IPS-NIHi7 (cell line): ENCODE results near the gene EME2.
A peak's percentile ranks its signal among the peaks of the same experiment; 100 is the strongest.

Experiments used
- DNase-seq: peaks from one replicate; pipeline ENCODE4 v3.0.0; 2012; ENCODE audit warnings: mixed read lengths; ENCODE audit errors: extremely low spot score

Gene EME2

DNA sequence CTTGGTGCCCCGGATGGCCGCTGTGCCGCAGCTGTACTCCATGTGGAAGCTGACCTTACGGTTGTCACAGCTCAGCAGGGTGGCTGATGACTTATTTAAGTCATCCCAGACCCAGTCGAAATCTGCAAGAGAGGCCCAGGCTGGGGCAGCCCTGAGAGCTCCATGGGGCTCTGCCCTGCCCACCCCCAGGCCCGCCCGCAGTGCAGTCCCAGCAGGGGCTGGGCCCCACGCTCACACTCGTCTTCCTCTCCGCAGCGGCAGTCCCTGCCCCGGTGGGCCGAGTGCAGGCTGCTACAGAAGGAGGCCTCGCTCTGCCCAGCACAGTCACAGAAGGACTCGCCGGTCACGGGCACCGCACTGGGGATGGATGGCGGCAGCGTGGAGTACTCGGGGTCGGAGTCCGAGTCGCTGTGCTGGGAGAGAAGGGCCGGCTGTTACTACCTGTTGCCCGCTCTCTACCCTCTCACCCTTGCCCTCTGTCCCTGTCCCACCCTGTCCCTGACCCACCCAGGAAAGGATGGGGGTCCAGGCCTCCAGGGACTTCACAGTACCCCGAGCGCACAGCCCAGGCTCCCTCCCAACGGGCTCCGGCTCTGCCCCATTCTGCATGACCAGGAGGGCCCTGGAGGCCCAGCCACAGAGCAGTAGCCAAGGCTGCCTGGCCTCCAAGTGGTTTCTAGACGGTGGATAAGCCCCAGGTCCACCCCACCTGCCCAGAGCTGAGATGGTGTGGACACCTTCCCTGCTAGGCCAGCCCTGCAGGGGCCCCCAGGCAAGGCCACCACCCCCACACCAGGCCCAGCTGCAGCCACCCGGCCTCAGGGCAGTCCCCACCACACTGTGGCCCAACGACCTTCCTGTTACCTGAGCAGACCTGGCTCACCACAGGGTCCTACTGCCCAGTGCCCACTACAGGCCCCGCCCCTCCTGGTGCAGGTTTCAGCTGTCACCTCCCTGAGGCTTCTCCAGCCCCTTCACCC is 5.9 kb downstream of the EME2 start:
- no peak for DNase-seq

DNA sequence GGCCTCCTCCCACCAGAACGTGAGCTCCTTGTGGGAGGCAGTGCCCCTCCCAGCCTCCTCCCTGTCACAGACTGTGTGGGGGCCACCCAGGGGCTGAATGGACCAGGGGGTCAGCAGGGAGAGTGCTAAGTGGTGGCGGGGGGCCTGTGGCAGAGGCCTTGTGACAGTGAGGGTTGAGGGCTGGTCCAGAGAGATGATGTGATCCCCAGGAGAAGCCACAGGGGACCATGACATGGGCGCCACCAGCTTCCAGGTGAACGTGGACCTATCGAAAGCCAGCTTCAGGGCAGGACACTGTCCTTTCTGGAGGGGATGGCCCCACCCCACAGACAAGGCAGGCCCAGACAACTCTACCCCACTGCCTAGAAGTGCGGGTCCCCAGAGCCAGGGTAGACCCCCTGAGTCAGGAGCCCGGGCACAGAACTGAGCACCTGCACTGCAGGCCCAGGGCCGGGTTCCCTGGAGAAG is 6.7 kb downstream of the EME2 start:
- no peak for DNase-seq

DNA sequence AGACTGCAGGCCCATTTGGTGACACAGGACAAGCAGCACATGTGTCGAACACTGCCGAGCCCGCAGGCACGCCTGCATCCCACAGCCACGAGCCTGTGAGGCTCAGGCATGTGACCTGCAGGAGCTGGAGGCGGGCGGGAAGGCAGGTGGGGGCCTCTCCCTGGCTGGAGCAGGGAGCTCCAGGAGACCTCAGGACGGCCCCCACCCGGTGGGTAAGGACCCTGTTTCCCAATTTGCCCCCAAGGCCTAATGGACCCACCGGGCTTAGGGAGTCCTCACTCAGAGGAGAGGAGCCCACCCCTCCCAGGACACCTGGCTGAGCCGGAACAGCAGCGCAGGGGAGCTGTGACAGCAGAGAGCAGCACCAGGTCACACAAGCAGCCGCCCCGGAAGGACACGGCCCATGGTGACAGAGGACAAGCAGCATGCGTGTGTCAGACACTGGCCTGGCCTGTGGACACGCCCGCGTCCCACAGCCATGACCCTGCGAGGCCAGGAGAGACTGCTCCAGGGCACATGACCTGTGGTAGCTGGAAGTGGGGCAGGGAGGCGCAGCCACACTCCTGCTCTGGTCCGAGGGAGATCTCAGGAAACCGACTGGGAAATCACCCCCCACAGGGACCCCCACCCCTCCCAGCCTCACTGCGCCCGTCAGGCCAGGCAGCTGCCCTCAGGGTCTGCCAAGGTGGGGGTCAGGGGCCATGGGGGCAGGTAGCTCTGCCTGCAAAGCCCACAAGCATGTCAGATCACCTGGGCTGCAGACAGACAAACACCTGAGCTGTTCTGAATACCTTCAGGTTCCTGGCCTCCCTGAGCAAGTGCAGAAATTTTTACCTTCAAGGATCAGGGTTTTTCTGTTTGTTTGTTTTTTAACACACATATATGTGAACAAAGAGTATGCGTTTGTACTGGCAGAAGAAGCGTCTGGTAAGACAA is 7.4 kb downstream of the EME2 start:
- no peak for DNase-seq

DNA sequence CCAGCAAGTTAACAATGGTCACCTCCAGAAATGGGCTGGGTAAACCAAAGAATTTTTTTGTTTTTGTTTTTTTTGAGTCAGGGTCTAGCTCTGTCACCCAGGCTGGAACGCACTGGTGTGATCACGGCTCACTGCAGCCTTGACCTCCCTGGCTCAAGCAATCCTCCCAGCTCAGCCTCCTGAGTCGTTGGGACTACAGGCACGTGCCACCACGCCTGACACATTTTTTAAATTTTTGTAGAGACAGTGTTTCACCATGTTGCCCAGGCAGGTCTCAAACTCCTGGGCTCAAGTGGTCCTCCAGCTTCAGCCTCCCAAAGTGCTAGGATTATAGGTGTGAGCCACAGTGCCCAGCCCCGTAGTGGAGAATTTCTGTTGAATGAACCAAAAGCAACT is 8.1 kb downstream of the EME2 start:
- no peak for DNase-seq

DNA sequence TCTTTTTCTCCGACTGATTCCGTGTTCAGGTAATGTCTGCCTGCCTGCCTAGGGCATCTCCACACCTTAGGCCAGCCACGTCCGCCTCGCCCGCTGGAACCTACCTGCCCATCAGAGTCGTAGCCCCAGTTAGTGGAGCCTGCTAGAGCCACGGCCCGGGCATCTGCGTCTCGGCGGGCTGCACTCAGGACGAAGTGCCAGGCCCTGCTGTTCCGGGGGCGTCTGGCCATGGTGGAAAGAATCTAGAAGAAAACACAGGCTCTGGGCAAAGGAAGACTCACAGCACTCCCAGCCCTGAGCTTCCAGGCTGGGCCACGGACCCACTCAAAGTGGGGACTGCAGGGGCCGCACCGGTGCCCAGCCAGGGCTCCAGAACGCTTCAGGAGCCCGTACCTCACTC is 8.6 kb downstream of the EME2 start:
- DNase-seq, result no peak

DNA sequence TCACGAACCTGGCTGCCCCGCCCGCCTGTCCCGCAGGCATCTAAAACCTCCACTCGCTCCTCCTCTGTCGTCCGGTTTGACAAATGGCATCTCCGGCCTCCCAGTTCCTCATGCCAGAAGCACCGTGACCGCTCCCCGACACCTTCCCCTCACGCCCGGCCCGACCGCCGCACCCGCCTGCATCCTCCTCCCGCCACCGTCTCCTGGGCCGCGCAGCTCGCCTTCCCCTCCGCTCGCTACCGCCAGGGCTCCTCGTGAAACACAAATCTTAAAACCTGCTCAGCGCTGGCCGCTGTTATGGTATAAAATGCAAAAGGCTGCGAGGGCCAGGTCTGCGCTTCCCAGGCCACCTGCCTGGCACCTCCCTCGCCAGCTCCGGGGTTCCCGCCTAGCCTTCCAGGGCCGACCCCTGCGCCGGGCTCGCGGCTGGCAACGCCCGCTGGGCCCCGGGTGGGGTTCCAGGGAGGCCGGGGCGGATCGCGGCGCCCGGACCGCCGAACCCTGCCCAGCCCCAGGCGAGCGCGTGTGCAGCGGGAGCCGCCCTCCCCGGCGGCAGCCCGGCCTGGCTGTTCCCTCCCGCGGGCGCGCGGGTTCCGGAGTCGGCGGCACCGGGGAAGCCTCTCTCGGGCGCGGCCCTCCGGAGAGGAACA is 9.3 kb downstream of the EME2 start:
- DNase-seq, result no peak

DNA sequence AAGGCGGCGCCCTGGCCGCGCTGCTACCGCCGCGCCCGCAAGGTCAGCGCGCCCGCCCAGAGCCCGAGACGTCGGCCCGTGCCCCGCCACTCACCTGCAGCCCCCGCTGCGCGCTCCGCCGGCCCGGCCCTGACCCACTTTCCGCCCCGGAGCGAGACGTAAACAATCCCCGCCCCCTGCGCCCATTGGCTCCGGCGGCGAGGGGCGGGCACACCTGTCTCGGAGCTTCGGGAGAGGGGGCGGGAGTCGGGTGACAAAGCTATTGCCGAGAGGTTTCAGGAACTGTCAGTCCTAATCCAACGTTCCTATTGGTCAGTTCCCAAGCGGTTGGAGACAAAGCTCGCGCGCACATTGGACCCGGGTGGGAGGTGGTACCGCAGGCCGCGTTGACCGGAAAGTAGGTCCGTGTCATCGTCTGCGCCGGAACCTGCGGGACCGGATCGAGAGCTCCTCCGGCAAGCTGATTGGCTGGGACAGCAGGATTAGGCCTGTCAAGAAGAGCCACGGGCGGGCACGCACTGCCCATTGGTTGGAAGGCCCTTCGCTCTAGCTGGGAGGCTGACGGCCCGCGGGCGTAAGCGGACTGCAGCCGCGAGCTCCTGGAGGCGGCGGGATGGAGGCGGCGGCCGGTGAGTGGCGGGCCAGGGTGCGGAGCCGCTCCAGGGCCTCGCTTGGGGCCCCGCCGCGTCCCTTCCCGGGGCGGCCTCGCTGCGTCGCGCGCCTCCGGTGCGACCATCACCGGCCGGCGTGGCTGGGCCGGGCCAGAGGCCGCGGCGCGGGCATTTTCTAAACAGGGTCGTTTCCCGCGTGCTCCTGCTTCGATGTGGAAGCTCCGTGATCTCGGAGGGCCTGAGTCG is 10.0 kb downstream of the EME2 start, which contains the start of the genes NUBP2 and SPSB3:
Gene NUBP2, plus strand, starts transcription at position 553 of the 857 bp plus-strand sequence. Its CDS starts 61 bp downstream, at position 614.
Gene SPSB3, minus strand, starts transcription at position 164 of the 857 bp plus-strand sequence. CDS start 1,088 bp downstream, outside the sequence.
- peak; percentile 100 for DNase-seq

DNA sequence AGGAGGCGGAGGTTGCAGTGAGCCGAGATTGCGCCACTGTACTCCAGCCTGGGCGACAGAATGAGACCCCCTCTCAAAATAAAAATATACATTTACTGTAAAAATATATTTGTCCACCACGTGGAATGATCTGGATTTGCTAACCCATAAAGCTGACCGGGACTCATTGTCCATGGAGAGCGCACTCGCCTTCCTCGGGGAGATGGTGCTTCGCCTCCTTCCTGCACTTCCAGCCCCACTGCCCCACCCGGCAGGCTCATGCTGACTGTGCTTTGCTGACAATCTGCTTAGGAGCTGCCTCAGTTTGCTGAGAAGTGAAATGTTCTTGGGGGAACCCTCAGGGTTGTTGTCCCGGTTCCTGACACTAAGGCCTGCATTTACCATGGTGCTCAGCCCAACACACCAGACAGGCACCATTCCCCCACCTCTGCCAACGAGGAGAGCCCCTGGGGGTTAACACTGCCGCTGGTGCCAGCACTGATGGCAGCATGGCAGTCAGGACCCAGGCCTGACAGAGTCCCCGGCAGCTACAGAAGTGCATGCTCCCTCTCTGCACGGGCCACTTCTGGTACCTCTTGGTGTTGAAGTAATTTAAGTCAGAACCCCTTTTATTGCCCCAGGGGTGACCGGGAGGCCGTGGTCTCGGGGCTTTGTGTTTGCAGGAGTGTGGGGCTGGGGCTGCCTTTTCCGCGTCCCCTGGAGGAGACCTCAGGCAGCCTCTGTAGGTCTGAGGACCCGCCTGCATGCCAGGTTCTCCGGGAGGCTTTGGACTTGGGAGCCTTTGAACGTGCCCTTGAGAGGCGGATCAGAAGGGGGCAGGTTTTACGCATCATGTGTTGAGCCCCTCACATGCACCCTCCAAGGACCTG is 12.6 kb downstream of the EME2 start:
- DNase-seq, result no peak

DNA sequence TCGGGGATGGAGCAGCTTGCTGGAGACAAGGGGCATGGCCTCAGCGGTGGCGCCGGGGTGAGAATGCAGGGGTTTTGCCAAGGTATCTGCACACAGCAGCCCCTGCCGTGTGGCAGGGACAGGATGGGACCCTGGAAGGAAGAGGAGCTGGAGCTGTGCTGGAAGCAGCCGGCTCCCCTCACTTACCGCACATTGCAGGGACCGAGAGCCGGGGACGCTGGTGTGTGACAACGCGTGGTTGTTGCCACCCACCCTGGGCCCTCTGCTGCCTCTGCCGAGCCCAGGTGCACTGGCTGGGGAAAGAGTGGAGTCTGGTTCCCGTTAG is 13.2 kb downstream of the EME2 start:
- no peak for DNase-seq

DNA sequence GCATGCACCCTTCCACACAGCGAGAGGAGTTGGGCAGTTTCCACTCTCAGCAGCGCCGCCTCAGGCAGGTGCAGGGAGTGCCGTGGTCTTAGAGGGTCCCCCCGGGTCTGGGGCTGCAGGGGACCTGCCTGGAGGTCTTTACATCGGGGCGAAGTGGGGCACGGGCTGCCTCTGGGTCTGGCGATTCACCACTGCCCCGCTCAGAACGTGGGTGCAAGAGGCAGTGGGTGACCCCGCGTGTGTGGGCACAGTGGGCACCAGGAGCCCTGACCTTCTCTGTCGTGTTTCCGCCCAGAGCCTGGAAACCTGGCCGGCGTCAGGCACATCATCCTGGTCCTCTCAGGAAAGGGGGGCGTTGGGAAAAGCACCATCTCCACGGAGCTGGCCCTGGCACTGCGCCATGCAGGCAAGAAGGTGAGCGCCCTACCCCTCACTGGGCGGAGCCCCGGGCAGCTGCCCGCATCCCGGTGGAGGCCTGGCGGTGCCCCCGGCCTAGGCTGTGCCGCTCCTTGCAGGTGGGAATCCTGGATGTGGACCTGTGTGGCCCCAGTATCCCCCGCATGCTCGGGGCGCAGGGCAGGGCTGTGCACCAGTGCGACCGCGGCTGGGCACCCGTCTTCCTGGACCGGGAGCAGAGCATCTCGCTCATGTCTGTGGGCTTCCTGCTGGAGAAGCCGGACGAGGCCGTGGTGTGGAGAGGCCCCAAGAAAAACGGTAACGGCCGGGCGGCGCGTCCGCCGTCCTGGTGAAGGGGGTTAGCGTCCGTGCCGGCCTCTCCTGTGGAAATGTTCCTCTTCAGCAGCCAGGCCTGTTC is 13.8 kb downstream of the EME2 start:
- DNase-seq, result no peak

DNA sequence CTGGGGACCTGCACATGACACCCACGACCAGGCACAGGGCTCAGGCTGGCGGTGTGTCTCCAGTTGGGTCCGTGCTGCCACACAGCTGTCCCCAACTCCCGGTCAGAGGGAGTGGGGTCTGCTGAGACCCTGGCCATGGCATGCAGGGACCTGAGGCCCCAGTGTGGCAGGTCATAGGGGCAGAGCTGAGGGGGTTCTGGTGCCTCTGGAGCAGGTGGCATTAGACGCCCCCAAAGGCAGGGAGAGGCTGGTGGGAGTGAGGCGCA is 14.4 kb downstream of the EME2 start:
- DNase-seq, result no peak

DNA sequence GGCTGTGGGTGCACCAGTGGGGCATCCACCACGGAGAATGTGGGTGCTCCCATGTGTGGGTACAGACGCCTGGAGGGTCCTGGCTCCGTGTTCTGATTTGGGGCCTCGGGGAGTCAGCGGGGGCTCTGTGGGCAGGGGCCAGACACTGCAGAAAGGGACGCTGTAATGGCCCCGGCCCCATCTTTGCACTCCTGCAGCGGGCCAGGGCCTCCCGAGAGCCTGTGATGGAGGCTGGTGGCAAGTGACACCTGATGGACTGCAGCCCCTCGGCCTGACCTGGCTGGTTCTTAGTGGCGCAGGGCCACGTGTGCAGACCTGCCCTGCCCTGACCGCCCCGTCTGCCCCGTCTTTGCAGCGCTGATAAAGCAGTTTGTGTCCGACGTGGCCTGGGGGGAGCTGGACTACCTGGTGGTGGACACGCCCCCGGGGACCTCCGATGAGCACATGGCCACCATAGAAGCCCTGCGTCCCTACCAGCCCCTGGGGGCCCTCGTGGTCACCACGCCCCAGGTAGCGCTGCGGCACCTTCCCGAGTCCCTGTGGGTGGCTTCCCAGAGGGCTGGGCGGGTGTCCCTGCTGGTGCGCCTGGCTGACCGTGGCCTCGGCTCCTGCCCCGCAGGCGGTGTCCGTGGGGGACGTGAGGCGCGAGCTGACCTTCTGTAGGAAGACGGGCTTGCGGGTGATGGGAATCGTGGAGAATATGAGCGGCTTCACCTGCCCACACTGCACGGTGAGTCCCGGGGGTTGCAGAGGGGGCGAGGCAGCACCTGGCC is 14.9 kb downstream of the EME2 start:
- no peak for DNase-seq

DNA sequence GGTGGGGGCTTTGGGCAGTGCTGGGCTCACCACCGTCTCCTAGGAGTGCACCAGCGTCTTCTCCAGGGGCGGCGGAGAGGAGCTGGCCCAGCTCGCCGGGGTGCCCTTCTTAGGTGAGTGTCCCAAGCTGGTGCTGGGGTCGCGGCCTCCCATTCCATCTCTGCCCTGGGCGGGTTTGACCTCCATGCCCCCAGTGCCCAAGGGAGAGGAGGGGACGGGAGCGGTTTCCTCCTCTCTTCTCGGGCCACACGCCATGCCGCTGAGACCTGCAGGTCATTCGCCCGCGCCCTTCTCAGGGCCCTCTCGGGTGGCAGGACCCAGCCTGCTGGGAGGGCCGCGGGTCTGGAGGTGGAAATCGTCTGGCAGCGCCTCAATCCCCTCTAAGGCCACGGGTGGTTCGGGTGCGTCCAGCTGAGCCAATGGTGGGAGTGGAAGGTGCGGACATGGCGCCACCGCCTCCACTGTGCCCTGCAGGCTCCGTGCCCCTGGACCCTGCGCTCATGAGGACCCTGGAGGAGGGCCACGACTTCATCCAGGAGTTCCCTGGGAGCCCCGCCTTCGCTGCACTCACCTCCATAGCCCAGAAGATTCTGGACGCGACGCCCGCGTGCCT is 15.6 kb downstream of the EME2 start:
- DNase-seq, result no peak

DNA sequence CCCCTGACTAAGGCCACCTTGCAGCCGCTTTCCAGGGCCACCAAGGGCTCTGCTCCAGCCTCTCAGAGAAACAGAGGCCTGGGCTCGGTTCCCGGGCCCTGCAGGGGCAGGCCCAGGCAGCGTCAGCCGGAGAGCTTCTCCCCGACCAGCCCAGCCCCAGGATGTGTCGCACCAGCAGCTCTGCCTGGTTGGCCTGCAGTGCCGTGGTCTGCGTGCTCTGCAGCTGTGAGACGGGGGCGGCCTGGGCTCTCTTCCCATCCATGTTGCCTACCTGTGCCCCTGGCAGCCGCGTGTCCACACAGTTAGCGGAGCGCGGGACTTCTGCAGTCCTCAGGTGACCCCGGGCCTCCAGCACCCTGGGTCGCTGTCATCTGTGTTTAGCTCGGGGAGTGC is 16.1 kb downstream of the EME2 start:
- DNase-seq, result no peak

DNA sequence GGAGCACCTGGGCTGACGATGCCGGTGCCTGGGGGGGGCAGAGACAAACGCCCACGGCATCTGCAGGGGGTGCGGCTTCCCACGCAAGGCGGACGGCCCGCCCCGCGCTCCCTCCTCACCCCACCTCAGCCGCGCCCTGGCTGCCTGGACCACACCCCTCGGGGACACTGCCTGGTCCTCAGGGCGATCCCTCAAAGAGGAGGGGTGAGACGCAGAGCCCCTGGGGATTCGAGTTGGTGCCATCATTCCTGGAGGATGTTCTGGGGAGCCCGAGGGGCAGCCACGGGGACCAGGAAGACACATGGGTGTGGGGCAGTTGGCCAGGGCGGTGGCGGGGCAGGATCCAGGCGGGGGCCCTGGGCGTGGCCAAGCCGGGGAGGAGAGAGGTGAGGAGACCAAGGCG is 17.0 kb downstream of the EME2 start:
- no peak for DNase-seq

DNA sequence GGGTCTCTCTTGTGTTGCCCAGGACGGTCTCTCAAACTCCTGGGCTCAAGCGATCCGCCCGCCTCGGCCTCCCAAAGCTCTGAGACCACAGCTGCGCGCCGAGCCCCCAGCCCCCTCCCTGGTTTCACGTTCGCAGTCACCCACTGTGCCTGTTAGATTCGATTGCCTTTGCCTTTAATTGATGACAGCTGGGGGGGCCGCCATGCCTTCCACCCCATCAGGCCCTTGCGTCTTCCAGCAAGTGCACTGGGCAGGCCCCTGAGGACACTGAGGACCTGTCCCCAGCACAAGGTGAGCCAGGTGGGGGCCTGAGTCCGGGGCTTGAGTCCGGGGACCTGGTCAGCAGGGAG is 17.6 kb downstream of the EME2 start:
- no peak for DNase-seq

DNA sequence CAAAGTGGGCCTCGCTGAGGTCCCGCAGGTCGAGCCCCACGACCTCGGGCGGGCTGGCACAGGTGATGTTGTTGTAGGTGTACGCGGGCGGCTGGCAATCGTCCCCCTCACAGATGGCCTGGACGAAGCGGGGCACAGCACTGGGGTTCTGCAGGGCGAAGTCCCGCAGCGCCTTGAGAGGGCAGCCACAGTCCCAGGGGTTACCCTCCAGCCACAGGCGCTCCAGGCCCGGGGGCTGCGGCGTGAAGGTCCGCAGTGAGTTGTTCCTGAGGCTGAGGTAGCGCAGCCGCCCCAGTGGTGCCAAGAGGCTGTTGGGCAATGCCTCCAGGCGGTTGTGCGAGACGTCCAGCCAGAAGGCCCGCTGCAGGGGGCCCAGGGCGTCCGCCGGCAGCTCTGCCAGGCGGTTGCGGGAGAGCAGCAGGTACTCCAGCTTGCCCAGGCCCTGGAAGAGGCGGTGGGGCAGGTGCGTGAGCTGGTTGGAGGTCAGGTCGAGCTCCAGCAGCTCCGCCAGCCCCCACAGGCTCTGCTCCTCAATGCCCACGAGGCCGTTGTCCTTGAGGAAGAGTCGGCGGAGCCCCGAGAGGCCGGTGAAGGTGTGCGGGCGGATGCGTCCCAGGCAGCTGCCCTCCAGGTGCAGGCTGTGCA is 18.1 kb downstream of the EME2 start:
- no peak for DNase-seq
